ENCODE measurements around the gene ENTPD3. TPM values are rescaled to one million over a fixed set of nuclear protein-coding genes. Genes with fewer than 3 reads are reported as not detected.

Gene ENTPD3, protein sequence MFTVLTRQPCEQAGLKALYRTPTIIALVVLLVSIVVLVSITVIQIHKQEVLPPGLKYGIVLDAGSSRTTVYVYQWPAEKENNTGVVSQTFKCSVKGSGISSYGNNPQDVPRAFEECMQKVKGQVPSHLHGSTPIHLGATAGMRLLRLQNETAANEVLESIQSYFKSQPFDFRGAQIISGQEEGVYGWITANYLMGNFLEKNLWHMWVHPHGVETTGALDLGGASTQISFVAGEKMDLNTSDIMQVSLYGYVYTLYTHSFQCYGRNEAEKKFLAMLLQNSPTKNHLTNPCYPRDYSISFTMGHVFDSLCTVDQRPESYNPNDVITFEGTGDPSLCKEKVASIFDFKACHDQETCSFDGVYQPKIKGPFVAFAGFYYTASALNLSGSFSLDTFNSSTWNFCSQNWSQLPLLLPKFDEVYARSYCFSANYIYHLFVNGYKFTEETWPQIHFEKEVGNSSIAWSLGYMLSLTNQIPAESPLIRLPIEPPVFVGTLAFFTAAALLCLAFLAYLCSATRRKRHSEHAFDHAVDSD
- 1.7 TPM for total RNA-seq (ENCODE audit: unreplicated experiment)
- long read RNA-seq, partial matches to known transcripts = 2 of 2 reads
- long read RNA-seq, other reads (novel, unspliced or antisense) = 0 of 2 reads

DNA sequence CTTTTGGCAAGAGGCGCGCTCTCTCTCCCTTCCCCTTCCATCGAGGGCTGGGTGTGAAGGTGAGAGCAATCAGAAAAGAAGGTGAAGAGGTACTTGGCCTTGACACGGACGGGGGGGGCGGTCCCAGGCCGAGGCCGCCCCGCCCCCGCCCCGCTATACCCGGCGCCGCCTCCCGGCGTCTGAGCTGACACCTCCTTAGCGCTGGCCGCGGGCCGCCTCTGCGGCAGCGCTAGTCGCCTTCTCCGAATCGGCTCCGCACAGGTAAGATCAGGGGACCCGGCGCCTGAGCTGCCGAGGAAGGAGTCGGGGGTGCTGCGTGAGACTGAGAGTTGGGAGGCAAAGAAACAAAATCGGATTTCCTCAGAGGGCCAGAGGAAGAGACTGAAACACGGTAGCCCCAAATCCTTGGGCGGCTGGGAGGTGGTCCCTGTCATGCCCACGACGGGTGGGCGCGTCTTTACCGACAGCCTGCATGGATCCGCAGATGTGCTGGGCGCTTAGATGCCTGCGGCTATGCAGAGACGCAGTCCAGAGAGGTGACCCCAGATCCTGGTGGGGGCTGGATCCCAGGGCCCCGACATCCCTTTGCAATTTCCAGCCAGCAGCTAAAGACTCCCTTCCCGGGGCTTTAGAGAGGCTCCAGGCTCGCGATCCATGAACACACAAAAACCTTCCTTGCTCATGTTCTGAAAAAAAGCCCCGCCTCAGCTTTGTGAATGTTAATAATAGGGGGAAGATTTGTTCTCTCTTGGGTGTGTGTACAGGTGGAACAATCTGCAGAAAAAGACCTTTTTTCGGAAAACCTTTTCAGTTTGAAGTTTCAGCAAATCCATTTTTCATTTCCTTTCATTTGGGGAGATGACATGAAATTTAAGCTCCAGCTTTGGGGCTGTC is at the start of gene ENTPD3:
ENTPD3 (plus strand) TSS at position 184 of the 894 bp plus-strand sequence. CDS start 874 bp downstream, outside the sequence.
- H3K4me3 Mint-ChIP-seq (ENCODE audit: unreplicated experiment) = peak within 1 kb of the TSS; percentile 88
- TF ChIP-seq, protein P1, sequence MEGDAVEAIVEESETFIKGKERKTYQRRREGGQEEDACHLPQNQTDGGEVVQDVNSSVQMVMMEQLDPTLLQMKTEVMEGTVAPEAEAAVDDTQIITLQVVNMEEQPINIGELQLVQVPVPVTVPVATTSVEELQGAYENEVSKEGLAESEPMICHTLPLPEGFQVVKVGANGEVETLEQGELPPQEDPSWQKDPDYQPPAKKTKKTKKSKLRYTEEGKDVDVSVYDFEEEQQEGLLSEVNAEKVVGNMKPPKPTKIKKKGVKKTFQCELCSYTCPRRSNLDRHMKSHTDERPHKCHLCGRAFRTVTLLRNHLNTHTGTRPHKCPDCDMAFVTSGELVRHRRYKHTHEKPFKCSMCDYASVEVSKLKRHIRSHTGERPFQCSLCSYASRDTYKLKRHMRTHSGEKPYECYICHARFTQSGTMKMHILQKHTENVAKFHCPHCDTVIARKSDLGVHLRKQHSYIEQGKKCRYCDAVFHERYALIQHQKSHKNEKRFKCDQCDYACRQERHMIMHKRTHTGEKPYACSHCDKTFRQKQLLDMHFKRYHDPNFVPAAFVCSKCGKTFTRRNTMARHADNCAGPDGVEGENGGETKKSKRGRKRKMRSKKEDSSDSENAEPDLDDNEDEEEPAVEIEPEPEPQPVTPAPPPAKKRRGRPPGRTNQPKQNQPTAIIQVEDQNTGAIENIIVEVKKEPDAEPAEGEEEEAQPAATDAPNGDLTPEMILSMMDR (IDR thresholded peaks at IDR 0.05; ENCODE audit: partially characterized antibody, unreplicated experiment) = no peak
- peaks cover 19% of the 10 kb centered on the region for H3K27me3 Mint-ChIP-seq (ENCODE audit: unreplicated experiment)
- H3K36me3 Mint-ChIP-seq (ENCODE audit: unreplicated experiment) = peaks cover 10% of the 10 kb centered on the region
- peaks cover 18% of the 10 kb centered on the region for H3K4me1 Mint-ChIP-seq (ENCODE audit: low read depth, unreplicated experiment)
- H3K27ac Mint-ChIP-seq (ENCODE audit: unreplicated experiment) = peak within 1 kb of the TSS; percentile 89
- peaks cover 15% of the 10 kb centered on the region for H3K9me3 Mint-ChIP-seq (ENCODE audit: unreplicated experiment)
- peak; percentile 55 for DNase-seq

DNA sequence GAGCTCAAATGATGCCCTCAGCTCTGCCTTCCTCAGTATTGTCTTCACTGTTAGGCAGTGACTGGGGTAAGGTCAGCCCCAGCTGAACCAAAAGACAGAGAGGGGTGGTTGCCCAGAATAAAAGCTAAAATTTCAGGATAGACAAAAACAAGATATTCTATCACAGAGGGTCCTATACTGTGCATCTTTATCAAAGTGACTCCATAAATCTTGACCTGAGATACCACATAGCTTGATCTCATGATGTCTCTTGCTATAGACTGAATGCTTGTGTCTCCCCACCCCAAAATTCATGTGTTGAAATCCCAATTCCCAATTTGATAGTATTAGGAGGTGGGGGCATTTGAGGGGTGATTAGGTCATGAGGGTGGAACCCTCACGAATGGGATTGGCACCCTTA is 47.1 kb upstream of the ENTPD3 start:
- Mint-ChIP-seq H3K27me3 (ENCODE audit: unreplicated experiment) (no peaks in the 10 kb centered on the region), H3K4me3 (ENCODE audit: unreplicated experiment) (no peak overlapping the region), H3K9me3 (ENCODE audit: unreplicated experiment) (no peaks in the 10 kb centered on the region), H3K4me1 (ENCODE audit: low read depth, unreplicated experiment) (no peaks in the 10 kb centered on the region), H3K27ac (ENCODE audit: unreplicated experiment) (no peak overlapping the region), H3K36me3 (ENCODE audit: unreplicated experiment) (no peaks in the 10 kb centered on the region)
- TF ChIP-seq, protein P1 (IDR thresholded peaks at IDR 0.05; ENCODE audit: partially characterized antibody, unreplicated experiment) = no peak
- DNase-seq = no peak

DNA sequence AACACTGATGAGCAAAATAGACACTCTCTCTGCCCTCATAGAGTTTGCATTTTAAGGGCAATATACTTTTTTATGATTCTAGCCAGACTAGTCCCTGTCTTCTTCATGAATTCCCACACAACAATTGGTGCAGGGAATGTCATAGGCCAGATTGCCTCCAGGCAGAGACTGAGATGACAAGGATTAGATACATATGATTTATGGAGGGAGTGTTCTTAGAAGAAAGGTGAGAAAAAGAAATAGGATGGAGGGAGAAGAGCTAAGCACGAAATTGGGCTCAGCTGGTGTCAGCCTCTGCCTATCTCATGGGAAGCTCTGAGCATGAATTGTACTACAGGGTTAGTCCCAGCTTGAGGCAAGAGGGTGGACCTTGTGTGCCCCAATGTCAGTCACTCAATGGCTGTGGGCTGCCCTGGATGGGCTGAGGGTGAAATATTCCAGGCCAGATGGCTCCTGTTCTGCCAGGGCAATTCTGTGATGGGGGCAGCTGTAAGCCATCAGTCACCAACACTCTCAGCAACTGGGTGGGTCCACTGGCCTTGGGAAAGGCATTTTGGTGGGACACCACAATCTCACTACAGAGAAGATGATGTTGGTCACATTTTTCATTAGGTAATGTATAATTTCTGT is 46.3 kb upstream of the ENTPD3 start:
- TF ChIP-seq, protein P1 (IDR thresholded peaks at IDR 0.05; ENCODE audit: partially characterized antibody, unreplicated experiment) = no peak
- Mint-ChIP-seq H3K36me3 (ENCODE audit: unreplicated experiment) (no peaks in the 10 kb centered on the region), H3K9me3 (ENCODE audit: unreplicated experiment) (no peaks in the 10 kb centered on the region), H3K4me3 (ENCODE audit: unreplicated experiment) (no peak overlapping the region), H3K4me1 (ENCODE audit: low read depth, unreplicated experiment) (no peaks in the 10 kb centered on the region), H3K27me3 (ENCODE audit: unreplicated experiment) (no peaks in the 10 kb centered on the region), H3K27ac (ENCODE audit: unreplicated experiment) (no peak overlapping the region)
- DNase-seq = no peak

DNA sequence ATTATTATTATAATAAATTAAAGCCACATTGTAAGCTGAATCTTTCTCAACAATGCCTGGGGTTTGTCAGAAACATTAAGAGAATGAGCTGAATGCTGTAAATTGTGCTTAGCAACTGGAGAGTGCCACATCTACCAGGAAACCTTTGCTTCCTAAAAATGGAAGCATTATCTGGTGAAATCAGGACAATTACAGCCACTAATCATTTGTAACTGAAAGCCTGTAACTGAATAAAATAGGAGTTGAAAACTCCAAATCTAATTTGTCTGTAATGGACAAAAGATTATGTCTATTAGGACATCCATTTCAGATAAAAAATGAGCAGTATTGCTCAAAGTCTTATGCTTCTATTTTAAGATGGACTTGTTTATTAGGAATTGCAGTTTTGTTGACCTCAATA is 45.3 kb upstream of the ENTPD3 start:
- Mint-ChIP-seq H3K27ac (ENCODE audit: unreplicated experiment) (no peak overlapping the region), H3K36me3 (ENCODE audit: unreplicated experiment) (no peaks in the 10 kb centered on the region)
- TF ChIP-seq, protein P1 (IDR thresholded peaks at IDR 0.05; ENCODE audit: partially characterized antibody, unreplicated experiment) = no peak

More for the DNA sequence above, 45.3 kb upstream of the ENTPD3 start:
- DNase-seq = no peak
- Mint-ChIP-seq H3K9me3 (ENCODE audit: unreplicated experiment) (no peaks in the 10 kb centered on the region), H3K4me3 (ENCODE audit: unreplicated experiment) (no peak overlapping the region), H3K4me1 (ENCODE audit: low read depth, unreplicated experiment) (no peaks in the 10 kb centered on the region), H3K27me3 (ENCODE audit: unreplicated experiment) (no peaks in the 10 kb centered on the region)

Data from glutamatergic neuron (in vitro differentiated cells).